ENCODE results near the gene RIC3. TPM values are rescaled to one million over a fixed set of nuclear protein-coding genes. Genes with fewer than 3 reads are reported as not detected.
"Not testable (repeated sequence)": the region's sequence is repeated elsewhere in the genome, so short reads cannot be mapped to it uniquely, and the experiment has no call there.

The RIC3 gene
- total RNA-seq, 1 donor = 5.7 TPM

DNA sequence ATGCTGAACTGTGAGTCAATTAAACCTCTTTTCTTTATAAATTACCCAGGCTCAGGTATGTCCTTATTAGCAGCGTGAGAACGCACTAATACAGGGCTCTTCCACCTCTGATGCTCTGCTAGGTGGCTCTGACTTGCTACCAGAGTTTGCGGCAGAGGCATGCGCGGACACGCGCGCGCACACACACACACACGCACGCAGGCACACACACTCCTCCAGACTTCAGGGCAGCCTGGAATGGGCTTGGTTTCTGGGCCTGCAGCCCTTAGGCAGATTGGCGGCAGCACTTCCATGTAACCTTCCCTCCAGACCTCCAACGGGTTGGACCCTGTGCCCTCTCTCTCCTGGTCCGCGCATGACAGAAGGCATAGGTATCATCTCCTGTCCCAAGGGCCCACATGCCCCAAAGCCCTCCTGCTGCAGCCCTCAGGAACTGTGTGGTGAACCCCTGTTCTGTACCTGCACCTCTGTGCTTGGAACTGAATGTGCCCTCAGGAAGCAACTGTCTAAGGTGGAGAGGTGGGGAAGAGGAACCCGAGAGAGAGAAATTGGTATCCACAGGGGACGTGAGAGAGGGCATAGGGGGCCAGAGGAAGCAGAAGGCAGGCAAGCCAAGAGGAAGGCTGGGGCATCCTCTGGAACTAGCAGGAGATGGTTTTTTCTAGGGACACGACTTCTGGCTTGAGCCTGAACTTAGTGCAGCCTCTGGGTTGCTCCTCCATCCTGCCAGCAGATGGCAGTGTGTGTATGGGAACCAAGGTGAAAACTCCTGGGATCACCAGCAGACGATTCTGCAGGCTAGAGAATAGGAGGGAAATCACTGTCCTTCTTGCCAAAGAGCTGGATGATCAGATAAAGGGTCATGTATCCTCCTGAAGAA, 23.4 kb upstream of the RIC3 start:
- peak in 2 of 3 donors; percentile 54 to 71 for DNase-seq (ENCODE audit: low read depth in 2 of 3, low spot score in 2 of 3)

DNA sequence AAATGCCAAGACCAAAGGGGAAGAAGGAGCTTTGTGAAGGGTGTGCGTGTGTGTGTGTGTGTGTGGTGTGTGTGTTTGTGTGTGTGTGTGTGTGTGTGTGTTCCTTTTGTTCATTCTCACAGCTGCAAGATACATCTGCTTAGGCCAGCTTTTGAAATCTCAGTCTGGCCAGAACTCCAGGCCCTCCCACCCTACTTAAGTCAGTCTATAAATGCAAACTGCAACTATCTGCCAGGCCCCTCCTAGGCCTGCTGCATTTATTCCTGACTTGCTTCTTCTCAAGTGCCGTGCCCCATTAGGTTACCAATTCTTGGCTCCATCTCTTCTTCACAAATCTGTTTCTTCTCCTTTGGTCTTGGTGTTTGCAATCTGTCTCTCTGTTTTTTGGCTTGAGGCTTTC, 21.6 kb upstream of the RIC3 start:
- no peak for DNase-seq (ENCODE audit: low read depth in 2 of 3, low spot score in 2 of 3)

DNA sequence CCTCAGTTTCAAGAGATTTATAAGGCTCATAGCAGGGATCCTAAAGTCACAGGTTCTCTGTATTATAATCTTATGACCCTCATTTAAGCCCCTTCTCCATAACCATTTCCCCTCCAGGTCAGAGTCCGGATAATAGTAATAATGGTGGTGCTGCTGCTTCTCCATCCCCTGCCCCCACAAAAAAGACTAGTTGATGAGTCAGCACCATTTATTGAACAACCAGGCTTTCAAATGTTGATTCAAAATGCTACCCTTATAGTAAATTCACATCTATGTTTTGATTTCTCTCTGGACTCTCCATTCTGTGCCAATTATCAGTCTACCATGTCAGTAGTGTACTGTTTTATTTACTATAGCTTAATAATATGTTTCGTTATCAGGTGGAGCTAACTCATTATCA, 17.6 kb upstream of the RIC3 start:
- no peak for DNase-seq (ENCODE audit: low read depth in 2 of 3, low spot score in 2 of 3)

DNA sequence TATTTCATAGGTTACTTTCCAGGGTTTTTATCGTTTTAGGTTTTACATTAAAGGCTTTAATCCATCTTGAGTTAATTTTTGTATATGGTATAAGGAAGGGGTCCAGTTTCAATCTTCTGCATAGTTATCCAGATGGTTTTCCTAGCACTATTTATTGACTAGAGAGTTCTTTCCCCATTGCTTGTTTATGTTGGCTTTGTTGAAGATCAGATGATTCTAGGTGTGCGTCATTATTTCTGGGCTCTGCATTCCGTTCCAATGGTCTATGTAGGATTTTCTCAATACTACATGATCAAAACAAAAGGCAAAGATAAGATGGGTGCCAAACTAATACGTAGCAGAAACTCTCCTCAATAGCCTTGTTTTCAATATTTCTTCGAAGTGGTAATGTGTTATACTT, 14.3 kb upstream of the RIC3 start:
- DNase-seq (ENCODE audit: low read depth in 2 of 3, low spot score in 2 of 3) = no peak

DNA sequence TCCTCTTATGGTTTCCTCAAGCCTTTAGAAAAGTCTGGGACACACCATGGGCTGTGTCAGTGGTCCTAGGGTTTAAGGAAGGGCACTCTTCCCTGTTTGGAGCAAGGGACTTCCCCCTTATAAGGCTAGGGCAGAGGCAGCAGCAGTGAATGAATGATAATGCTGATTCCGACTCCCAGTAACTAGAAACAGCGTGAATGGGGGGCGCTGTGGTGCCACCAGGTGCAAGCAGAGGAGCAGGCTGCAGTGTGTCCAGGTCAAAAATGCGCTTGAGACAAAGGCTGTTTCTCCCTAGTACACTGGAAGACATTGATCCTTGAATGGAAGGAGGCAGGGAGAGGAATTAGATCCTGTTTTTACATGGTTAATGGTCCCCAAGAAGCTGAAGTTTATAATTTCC, 11.6 kb upstream of the RIC3 start:
- no peak for DNase-seq (ENCODE audit: low read depth in 2 of 3, low spot score in 2 of 3)

DNA sequence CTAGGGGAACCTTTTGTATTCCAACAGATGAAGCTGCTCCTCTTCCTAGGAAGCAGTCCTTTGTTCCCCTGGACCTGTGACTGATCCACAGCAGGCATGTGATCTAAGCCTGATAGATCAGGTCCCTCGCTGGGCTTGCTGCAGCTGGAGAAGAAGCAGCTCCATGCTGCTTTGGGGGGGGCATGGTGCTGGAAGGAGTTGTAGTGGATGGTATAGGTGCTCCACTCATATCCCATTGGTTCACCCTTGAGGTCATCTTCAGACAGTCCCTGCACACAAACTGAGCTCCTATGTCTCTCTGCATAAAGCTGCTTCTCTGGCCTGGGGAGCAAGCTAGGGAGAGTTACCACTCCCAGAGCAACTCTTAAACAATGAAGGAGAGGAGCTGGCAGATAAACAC, 9.5 kb upstream of the RIC3 start:
- DNase-seq (ENCODE audit: low read depth in 2 of 3, low spot score in 2 of 3) = no peak

DNA sequence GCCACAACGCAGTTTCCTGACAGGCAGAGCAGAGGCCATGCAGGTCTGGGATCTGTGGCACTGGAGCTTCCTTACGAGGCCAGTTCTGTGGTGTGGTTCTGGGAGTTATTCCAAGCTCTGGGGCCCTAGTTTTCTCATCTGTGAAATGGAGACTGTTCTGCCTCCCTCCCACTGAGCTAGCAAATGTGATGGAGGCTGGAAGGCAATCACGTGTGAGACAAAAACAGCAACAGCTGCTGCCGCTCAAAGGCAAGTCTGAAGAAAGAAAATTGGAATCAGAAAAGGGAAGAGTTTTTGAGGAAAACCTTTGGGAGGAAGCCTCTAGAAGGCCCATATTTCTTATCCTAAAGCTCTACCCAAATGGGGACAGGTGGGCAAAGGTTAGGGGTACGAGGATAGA, 8.3 kb upstream of the RIC3 start:
- DNase-seq (ENCODE audit: low read depth in 2 of 3, low spot score in 2 of 3) = no peak

DNA sequence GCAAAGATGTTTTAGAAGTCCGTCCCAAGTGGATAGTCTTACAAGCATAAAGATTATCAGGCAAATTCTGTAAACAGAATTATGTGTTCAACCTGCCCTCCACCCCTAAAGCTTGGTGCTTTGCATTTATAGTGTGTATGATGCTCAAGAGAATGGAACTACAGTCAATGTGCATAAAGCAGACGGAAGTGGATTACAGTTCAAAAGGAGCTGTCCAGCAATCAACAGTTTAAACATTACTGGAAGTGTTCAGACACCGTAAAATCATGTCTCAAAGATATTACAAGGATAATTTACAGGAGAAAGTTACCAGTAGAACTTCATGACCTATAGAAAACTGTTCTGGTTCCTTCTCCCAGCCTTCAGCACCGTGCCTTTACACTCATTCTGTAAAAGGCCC, 1.0 kb downstream of the RIC3 start:
- peak in 1 of 3 donors; percentile 34 for DNase-seq (ENCODE audit: low read depth in 2 of 3, low spot score in 2 of 3)

DNA sequence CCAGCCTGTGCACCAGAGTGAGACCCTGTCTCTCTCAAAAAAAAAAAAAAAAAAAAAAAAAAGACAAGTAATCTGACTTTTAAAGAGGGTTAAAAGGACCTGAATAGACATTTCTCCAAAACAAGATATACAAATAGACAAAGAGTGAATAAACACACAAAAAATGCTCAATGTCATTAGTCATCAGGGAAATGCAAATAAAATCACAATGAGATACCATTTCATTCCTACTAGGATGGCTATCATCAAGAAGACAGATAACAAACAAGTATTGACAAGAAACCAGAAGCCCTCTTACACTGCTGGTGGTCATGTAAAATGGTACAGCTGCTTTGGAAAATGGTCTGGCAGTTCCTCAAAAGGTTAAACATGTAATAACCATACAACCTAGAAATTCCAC, 4.1 kb downstream of the RIC3 start:
- DNase-seq (ENCODE audit: low read depth in 2 of 3, low spot score in 2 of 3) = no peak

DNA sequence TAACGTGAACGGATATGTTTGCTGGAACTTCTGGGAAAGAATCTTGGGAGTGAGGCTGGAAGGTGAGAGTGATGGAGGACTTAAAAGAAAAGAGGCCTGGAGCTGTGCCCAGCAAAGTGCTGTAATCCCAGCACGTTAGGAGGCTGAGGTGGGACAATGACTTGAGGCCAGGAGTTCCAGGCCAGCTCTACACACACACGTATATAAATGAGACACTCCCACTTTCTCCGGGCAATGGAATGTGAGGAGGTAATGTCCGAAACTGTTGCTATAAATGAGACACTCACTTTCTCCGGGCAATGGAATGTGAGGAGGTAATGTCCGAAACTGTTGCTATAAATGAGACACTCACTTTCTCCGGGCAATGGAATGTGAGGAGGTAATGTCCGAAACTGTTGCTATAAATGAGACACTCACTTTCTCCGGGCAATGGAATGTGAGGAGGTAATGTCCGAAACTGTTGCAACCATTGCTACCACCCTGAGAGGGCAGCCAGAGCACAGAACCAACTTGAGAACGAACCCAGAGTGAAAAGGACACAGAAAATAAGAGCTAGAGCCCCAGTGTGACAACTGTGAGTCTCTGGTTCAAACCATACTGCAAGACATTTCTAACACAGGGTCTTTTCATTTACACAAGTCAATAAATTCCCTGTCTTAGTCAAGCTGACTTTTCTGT, 7.1 kb downstream of the RIC3 start:
- not testable (repeated sequence) for DNase-seq (ENCODE audit: low read depth in 2 of 3, low spot score in 2 of 3)

DNA sequence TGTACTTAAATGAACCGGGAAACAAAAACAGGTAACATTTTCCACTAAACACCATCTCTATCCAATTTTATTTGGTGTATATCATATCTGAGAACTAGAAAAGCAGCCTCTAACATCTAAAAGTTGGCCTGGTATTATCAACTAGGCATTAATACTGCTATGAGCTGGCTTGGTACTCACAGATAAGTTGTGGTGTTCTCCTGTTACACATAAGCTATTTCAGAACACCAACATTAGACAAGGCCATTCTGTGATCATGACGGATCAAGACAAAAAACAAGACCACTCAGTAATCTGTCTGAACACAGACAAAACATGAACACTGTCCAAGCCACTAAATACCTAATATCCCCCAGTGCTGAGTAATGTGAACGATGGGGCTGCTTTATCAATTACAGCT, 11.9 kb downstream of the RIC3 start:
- DNase-seq (ENCODE audit: low read depth in 2 of 3, low spot score in 2 of 3) = no peak

DNA sequence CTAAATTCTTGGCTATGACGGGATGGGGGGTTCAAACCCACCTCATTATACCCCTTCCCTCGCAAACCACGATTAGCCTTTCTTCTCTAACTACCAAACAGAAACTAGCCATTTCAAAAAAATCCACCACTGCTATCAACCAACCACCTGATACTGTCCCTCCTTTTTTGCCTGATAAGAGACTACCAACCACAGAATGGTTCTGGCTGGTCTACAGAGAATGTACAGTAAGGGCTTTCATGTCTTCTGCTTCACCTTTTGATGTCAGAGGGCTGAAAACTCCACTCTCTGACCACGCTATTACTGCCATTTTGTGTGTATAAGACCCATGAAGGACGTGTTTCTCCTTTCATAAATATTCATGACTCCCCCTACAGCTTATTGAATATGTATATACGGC, 19.1 kb downstream of the RIC3 start:
- no peak for DNase-seq (ENCODE audit: low read depth in 2 of 3, low spot score in 2 of 3)

DNA sequence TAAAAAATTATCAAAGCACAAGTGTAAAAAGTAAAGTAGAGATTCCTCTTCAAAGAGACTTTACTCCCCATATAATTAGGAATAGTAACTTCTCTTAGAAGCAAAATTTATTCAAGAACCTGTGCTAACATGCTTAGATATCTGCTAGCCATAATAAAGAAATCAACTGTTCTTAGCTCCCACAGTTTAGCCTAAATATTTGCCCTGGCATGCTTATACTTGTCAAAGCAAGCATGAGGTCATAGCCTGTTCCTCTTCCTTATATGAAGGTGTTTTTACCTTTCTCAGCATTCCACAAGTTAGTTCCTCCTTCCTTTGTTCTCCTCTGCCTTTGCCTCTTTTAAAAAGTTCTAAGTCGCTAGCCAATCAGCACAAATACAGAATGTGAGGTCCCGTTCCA, 30.3 kb downstream of the RIC3 start:
- no peak for DNase-seq (ENCODE audit: low read depth in 2 of 3, low spot score in 2 of 3)

DNA sequence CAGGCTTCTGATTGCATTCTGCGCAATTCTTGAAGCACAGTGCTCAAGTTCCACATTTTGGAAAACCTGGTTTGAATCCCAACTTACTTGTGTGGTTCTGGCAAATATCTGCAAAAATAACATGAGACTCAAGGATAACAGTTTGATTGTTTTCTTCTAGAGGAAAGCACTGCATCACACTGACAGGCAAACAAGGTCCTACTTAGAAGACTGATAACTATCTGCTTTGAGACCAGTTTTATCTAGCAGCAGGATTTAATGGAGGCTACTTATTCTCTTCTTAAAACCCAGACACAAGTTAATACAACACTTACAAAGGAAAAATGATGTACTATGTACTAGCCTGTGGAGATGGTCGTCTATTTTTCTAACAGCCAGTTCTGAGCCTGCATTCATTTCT, 41.4 kb downstream of the RIC3 start:
- DNase-seq (ENCODE audit: low read depth in 2 of 3, low spot score in 2 of 3) = no peak

DNA sequence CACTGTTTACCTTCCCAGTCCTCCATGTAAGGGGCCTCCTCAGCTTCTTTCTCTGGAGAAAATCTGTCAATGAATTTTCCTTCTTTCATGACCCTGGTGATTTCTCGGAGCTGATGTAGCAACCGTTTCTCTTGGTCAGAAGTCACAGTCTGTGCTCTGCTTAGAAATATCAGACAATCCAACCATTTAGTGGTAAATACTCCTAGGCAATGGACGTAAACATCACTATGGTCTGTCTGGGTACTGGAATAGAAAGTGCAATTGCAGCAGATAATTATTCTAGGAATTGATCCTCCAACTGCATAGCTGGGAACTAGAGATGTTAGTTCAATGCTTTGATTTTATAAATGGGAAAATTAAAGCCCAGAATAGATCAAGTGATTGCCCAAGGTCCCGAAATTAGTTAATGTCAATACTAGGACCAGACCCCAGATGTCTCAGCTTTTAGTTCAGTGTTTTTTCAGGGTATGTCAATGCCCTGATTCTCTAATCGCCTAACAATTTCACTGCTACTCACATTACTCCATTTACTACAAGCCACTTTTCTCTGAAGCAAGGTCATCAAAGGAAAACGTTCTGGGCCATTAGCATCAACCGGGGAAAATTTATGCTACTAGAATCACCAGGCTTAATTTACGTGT, 42.1 kb downstream of the RIC3 start:
- DNase-seq (ENCODE audit: low read depth in 2 of 3, low spot score in 2 of 3) = no peak

DNA sequence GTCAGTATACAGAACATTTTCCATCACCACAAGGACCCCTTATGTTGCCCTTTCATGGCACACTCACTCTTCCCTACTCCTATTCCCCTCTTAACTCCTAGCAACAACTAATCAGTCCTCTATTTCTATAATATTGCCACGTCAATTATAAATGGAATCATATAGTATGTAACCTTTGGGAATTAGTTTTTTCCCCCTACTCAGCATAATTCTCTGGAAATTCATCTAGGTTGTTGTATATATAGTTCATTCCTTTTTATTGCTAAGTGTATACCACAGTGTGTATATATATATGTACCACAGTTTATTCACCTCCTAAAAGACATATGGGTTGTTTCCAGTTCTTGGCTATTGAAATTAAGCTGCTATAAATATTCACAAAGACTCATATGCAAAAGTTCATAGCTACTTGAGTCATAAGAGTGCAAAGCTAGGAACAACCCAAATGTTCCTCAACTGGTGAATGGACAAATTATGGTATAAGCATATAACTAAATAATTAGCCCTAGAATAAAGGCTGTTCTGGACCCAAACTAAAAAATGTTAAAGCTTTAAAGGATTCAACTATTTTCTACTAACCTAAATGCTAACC, 46.6 kb downstream of the RIC3 start:
- DNase-seq (ENCODE audit: low read depth in 2 of 3, low spot score in 2 of 3) = no peak

DNA sequence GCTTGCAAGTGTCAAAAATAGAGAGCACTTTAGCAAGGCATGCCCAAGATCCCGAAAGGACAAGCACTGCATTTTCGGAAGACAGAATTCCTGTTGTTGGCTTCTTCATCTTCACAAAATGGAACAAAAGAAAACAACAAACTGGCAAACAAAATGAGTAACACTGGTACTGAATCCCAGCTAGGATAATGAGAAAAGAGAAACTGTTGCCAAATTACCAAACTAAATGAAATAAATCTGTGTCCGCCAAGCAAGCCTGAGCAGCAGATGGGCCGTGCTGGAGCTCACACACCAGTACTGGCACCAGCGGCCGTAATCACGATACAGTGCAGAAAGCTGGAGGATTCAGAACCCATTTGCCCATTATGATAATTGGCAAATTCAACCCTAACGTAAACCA, 57.2 kb downstream of the RIC3 start:
- DNase-seq (ENCODE audit: low read depth in 2 of 3, low spot score in 2 of 3) = no peak

DNA sequence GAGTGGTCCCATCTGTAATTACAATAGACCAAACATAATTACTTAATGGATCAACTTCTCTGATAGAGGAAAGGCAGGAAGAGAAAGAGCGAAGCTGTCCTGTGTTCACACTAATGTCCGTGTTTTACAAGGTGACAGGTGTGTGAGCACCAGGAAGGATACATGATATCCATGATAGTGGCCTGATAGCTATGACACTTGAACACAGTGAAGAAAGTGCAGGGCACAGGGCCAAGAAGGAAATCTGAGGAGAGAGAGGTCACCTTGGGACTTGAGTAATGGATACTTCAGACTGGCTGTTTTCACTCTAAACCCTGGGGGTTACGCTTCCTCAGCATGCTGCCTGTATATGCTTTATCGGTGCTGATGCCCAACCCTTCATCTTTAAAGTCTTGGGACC, 58.4 kb downstream of the RIC3 start:
- DNase-seq (ENCODE audit: low read depth in 2 of 3, low spot score in 2 of 3) = no peak

DNA sequence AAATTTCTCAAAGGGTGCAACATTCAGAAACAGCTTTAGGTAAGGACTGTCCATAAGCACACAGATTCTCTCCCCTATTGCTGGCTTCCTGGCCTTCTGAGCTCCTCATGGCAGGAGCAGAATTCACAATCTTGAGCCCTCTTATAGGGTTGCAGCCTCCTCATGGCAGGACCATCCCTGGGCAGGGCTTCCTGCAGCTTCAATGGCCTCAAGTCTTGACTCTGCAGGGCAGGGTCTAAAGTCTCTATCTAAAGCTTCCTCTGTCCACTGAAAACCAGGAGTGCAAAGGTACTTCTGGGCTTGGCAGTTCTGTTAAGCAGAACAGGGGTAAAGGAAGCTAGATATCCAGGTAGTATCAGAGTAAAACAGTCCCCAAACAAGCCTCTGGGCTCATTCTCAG, 59.1 kb downstream of the RIC3 start:
- no peak for DNase-seq (ENCODE audit: low read depth in 2 of 3, low spot score in 2 of 3)

DNA sequence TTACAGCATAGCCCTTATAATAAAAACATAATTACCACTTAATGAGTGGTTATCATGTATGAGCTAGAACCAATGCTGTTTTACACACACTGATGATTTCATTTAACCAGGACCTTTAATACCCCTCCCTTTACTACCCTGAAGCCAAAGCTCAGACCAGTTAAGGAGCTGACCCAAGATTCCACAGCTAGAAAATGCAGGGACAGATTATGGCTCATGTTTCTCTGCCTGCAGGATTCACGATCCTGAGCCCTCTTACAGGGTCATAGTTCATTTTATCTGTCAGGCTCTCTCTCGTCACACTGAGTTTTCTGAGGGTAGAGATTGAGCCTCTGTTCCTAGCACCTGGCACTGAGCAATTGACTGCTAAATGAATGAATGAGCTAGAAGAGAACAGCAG, 60.4 kb downstream of the RIC3 start:
- no peak for DNase-seq (ENCODE audit: low read depth in 2 of 3, low spot score in 2 of 3)

DNA sequence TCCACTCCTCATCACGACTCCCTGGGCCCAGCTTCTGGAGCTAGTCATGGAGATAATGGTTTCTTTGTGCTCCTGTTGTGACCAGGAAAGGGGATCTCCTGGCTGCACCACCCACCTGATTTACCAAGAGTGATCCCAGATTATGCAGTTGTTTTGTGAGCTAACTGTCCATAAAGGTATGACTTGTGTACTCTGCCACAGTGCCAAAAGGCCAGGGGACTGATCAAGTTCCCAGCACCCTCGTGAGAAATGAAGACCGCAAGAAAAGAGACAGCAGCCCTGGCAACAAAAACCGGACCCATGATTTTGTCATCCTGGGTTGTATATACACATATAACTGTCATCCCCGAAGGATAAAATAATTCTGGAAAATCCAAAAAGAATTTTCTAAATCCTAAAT, 61.2 kb downstream of the RIC3 start:
- no peak for DNase-seq (ENCODE audit: low read depth in 2 of 3, low spot score in 2 of 3)

DNA sequence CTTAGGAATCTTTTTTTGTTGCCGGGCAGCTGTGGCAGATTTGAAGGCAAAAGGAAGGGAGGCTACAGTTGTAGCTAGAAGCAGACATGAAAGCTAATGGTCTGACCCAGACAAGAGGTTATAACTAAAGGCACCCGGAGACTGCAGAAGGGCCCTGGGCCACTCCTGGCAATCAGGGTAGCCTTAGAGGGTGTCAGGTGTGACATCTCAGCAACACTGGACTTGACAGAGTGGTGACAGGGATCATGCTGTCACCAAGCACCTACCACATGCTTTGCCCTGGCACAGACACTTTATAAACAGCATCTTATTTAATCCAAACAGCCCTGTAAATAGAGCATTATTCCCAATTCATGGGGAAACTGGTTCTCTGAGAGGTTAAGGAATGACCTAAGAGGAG, 62.1 kb downstream of the RIC3 start:
- no peak for DNase-seq (ENCODE audit: low read depth in 2 of 3, low spot score in 2 of 3)

Data from hematopoietic multipotent progenitor cell (in vitro differentiated cells).